HG03342 (cell line): ENCODE data around the gene PURA.
"Not testable (repeated sequence)": the region's sequence is repeated elsewhere in the genome, so short reads cannot be mapped to it uniquely, and the experiment has no call there.

Experiments
- ATAC-seq: cut with Tn5 transposase; IDR thresholded peaks from one replicate; pipeline ENCODE4 v1.9.1; 2021; ENCODE audit warnings: mild to moderate bottlenecking, moderate library complexity; ENCODE audit not compliant: unreplicated experiment

PURA gene

DNA sequence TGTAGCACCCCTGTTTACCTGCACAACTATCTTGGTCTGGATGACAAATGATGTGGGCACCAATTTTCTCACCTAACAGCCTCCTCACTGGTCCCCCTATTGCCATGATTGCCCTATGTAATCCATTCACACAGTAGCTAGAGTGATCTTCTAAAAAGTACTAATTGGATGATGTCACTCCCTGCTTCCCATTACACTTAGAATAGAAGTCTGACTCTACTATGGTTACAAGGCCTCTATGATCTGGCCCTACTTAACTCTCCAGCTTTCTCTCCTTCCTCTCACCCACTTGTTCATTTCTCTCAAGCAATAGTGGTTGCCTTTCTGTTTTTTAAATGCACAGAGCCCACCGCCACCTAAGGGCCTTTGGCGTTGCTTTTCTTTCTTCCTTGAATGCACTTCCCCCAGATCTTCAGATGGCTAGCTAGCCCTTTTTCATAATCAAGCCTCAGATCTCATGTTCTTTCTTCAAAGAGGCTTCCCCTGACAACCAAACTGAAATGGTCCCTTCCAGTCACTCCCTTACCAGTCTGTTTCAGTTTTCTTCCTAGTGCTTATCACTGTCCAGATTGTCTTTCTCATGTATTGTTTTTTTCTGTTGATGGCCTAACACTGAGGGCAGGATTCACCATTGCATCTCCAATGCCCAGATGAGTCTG, 20.5 kb downstream of the PURA start:
- no peak for ATAC-seq

DNA sequence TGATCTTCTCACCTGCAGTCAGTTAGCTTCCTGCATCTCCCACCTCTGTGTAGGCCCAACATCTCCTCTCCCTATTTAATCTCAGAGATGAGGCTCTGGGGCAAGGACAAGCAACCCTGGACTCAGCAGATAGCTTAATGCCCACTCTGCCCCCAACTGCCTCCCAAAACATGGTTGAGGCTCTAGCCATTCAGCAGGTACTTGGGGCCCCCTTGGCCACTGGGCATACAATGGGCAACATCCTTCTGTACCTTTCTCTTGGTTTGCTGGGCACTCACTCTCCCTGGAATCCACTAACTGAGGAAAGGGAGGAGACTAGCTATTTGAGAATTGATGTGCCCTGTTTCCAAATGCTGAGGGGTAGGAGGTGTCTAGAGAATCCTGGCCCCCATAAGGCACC, 21.2 kb downstream of the PURA start:
- ATAC-seq: no peak

- ATAC-seq: no peak
Observed at GRCh38 chr5:140136624-140137023, 22.7 kb downstream of the PURA start.

- ATAC-seq: no peak
Observed at GRCh38 chr5:140140435-140140834, 26.5 kb downstream of the PURA start.

GRCh38 chr5:140141241-140141640, 27.3 kb downstream of the PURA start:
- no peak for ATAC-seq

- no peak for ATAC-seq
Observed at GRCh38 chr5:140142246-140142645, 28.3 kb downstream of the PURA start.

- no peak for ATAC-seq
Observed at GRCh38 chr5:140142856-140143255, 28.9 kb downstream of the PURA start.

DNA sequence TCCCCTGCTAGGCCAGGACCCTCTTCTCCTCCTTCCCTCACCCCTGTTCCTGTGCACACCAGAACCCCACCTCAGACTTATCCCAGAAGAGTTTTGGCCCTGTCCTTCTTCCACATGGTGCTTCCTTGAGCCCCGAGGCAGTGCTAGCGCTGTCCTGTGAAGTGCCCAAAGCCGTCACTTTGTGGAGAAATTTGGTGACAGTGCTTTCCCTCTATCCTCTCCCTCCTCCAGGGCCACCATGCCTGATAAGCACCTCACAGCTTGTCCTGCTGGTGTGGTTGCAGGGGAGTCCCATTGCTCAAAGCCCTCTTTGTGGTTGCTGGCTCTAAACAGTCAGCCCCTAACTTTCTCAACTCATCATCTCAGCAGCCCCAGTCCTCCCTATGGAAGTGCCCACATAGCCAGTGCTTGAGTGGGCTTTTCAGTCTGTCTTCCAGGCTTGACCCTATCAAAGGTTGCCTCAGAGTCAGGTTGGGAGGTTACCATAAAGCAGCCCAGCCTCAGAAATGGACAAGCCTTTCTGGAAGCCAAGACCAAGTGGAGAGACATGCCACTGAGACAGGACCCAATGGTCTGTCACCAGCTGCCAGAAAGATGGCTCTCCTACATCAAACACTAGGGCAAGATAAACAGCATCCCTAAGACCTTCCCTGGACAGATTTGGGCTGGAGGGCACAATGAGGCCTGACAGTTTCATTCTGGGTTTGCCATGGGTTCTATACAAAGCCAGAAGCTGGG, 29.8 kb downstream of the PURA start:
- peak; percentile 13 for ATAC-seq

GRCh38 chr5:140145256-140145655, 31.3 kb downstream of the PURA start:
- ATAC-seq: no peak

DNA sequence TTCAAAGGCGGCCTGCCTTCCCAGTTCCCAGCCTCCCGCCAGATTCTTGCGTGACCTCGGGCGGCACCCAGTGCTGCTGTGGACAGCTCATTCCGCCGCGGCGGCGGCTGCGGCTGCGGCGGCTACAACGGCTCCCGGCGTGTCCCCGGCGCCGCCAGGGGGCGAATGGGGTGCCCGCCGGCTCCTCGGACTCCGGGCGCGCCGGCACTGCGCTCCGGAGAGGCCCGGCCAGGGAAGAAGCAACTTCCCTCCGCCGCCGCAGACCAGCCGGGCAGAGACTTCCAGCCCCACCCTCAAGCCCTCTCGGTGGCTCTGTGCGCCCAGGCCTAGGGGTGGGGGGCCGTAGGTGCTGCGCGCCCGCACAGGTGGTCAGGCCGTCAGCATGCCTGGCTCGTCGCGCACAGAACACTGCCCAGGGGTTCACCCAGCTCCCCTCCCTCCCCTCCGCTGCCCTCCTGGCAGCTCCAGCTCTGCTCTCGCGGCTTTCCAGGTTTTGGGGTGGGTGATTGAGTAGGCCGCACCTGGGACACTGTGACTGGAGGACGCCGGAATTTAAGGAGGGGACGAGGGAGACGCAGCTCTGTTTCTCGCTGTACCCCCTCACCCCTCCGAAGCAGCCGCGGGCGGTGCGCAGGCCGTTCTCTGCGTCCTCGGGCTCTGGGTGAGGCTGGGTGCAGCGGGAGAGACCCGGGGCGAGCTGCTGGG, 32.1 kb downstream of the PURA start:
- no peak for ATAC-seq

DNA sequence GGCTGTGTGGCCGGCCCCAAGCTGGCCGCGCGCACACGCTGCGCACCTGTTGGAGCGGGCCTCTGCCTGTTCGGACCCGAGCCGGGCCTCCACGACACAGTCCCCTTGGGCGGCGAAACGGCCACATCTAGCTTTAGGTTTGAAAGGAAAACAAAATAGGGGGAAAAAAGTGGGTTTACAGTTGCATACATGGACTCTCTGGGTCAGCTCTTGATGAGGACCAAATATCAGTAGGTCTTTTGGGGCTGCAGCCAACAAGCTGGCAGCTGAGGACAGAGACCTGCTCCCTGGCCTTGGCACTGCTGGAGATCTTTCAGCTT, 32.6 kb downstream of the PURA start:
- ATAC-seq: no peak

DNA sequence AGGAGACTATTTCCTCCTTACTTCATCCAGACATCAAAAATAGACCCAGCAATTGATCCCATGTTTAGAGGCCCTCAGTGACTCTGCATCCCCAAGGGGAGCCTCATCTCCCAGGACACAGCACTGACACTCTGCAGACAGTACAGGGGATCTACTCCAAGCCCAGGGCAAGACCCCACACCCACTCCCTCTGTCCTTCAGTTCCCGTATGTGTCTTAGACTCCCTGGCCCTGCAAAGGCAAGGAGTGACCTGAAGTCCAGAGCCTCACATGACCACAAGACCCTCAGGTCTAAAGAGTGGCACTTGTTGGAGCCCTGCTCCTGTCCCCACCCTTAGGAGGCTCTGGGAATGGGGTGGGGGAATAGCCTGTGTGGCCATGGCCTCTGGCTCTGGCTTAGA, 33.6 kb downstream of the PURA start:
- ATAC-seq: no peak

- ATAC-seq: no peak
Observed at GRCh38 chr5:140148508-140148907, 34.6 kb downstream of the PURA start.

- ATAC-seq: no peak
Observed at GRCh38 chr5:140150201-140150600, 36.3 kb downstream of the PURA start.

- ATAC-seq: no peak
Observed at GRCh38 chr5:140151144-140152021, 37.5 kb downstream of the PURA start.

DNA sequence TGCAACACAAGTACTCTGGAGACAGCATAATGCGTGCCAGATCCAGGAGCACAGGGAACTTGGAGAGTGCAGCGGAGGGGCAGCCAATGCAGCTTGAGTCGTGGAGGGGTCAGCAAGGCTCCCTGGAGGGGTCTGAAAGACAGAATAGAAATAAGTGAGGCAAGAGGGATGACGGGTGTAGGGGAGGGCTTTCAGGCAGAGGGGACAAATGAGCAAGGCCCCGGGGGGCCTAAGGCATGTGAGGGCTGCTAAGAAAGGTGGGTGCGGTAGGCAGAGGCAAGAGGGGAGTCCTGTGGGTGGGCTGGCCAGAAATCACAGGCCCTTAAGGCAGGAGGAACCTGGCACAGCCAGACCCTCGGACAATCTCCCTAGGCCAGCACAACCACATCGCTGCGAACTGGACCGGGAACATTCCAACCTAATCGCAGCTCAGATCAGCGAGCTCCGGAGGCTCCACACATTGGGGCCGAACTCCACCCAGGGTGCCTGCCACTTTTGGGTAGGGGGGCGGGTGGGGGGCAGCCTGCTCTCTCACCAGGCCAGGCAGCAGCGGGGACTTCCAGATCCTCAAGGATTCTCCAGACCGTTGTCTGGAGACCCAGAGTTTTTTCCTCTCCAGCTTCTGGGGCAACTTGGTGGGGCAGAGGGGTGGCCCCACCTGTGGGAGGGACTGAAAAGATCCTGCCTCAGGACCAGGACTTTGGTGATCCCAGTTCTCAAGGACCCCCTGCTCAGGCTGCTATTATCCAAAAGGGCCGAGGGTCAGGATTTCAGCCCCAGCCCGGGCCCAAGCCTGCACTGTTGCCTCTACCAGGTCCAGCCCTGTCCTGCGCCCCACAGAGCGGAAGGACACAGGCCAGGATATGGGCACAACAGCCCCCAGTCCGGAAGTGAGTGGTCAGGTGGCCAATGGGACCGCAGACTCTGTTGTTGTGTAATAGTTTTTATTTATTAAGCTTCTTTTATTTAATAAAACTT, 38.4 kb downstream of the PURA start:
- no peak for ATAC-seq

- ATAC-seq: no peak
Observed at GRCh38 chr5:140153255-140153654, 39.3 kb downstream of the PURA start.

- no peak for ATAC-seq
Observed at GRCh38 chr5:140153905-140154304, 40.0 kb downstream of the PURA start.

- ATAC-seq: not testable (repeated sequence)
Observed at GRCh38 chr5:140154710-140155381, 40.9 kb downstream of the PURA start.
